NCI-H748 (cell line): ENCODE results near the gene FUT4.

Experiments used
- DNase-seq: peaks from one replicate; lab custom pipeline; 2025; ENCODE audit not compliant: unreplicated experiment; lab: John Stamatoyannopoulos, UW

The FUT4 gene

DNA sequence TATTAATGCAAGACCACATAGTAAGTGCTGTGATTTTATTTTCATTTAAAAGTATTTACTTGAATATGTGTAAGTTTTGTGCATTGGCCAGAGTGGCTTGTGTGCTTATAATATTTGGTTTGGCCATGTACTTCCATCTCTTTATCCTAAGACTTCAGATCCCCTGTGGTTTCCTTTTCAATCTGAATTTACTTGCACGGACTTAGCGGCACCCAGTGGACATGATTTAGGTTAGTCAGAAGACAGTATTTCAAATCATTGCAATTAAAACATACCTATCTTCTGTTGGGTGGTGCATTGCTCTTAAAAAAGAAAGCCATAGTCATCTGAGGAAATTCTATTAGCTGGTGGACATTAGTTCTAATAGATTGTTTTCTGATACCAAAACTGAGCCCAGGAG lies 54.2 kb downstream of the FUT4 start:
- peak; percentile 16 for DNase-seq
